HepG2 (cell line): ENCODE results near the gene EFNA2. TPM values are rescaled to one million over a fixed set of nuclear protein-coding genes. Genes with fewer than 3 reads are reported as not detected.
A peak's percentile ranks its signal among the peaks of the same experiment; 100 is the strongest.

Experiments used
- AGO1 ChIP-seq: fragments of 200-400 bp; formaldehyde crosslinking; IDR thresholded peaks from 2 replicates; pipeline ENCODE4 v1.6.1; 2017; ENCODE audit warnings: mild to moderate bottlenecking, low read depth, low read length, moderate library complexity; ENCODE audit not compliant: poor library complexity, severe bottlenecking
- AKAP8 ChIP-seq: sonication (generic); formaldehyde crosslinking; IDR thresholded peaks from 2 replicates; pipeline ENCODE4 v1.5.1; 2020; ENCODE audit warnings: mild to moderate bottlenecking, missing genetic modification reagents
- CAMTA2 ChIP-seq: sonication (generic); formaldehyde crosslinking; IDR thresholded peaks from 2 replicates; pipeline ENCODE4 v1.4.0; 2020; ENCODE audit warnings: mild to moderate bottlenecking, missing genetic modification reagents, borderline replicate concordance
- CHD2 ChIP-seq: IDR thresholded peaks from 2 replicates; pipeline ENCODE4 v1.6.1; 2011; ENCODE audit warnings: low read depth, low read length, improper control_type of control experiment
- DPF2 ChIP-seq: sonication (generic); formaldehyde crosslinking; IDR thresholded peaks from 2 replicates; pipeline ENCODE4 v1.4.0; 2020; ENCODE audit warnings: mild to moderate bottlenecking, low read depth, missing genetic modification reagents, borderline replicate concordance
- FOSL2 ChIP-seq: sonication (generic); formaldehyde crosslinking; IDR thresholded peaks from 2 replicates; pipeline ENCODE4 v1.4.0; 2020; ENCODE audit warnings: missing genetic modification reagents
- GLI4 ChIP-seq: sonication (generic); formaldehyde crosslinking; IDR thresholded peaks from 2 replicates; pipeline ENCODE4 v1.5.1; 2020; ENCODE audit warnings: missing genetic modification reagents, mild to moderate bottlenecking, moderate library complexity, borderline replicate concordance
- HCFC1 ChIP-seq: fragments of 150-350 bp; IDR thresholded peaks from 2 replicates; pipeline ENCODE4 v1.6.1; 2014; ENCODE audit warnings: low read depth, low read length
- NR2F2 ChIP-seq: IDR thresholded peaks from 2 replicates; pipeline ENCODE4 v1.6.1; 2012; ENCODE audit warnings: low read depth, inconsistent platforms, borderline replicate concordance
- SP4 ChIP-seq: sonication (generic); formaldehyde crosslinking; IDR thresholded peaks from 2 replicates; pipeline ENCODE4 v1.8.1; 2023; ENCODE audit warnings: mild to moderate bottlenecking, missing genetic modification reagents
- TFAP4 ChIP-seq: sonication (generic); IDR thresholded peaks from 2 replicates; pipeline ENCODE4 v1.6.1; 2016; ENCODE audit warnings: low read depth, borderline replicate concordance
- TFDP1 ChIP-seq: IDR thresholded peaks from 2 replicates; pipeline ENCODE4 v1.6.1; 2016; ENCODE audit warnings: missing compliant biosample characterization, missing genetic modification reagents, borderline replicate concordance
- ZBTB42 ChIP-seq: sonication (generic); formaldehyde crosslinking; IDR thresholded peaks from 2 replicates; pipeline ENCODE4 v1.5.0; 2020; ENCODE audit warnings: mild to moderate bottlenecking, missing genetic modification reagents
- ZFP36L2 ChIP-seq: sonication (generic); formaldehyde crosslinking; IDR thresholded peaks from 2 replicates; pipeline ENCODE4 v1.4.0; 2020; ENCODE audit warnings: missing genetic modification reagents
- ZNF17 ChIP-seq: sonication (generic); formaldehyde crosslinking; IDR thresholded peaks from 2 replicates; pipeline ENCODE4 v1.5.0; 2020; ENCODE audit warnings: mild to moderate bottlenecking, missing genetic modification reagents
- ZNF30 ChIP-seq: sonication (generic); formaldehyde crosslinking; IDR thresholded peaks from 2 replicates; pipeline ENCODE4 v1.5.0; 2020; ENCODE audit warnings: mild to moderate bottlenecking, missing genetic modification reagents
- ZNF331 ChIP-seq: sonication (generic); formaldehyde crosslinking; IDR thresholded peaks from 2 replicates; pipeline ENCODE4 v1.4.0; 2020; ENCODE audit warnings: missing genetic modification reagents
- ZNF468 ChIP-seq: sonication (generic); formaldehyde crosslinking; IDR thresholded peaks from 2 replicates; pipeline ENCODE4 v1.8.0; 2022; ENCODE audit warnings: mild to moderate bottlenecking, moderate library complexity, missing genetic modification reagents
- ZNF567 ChIP-seq: sonication (generic); formaldehyde crosslinking; IDR thresholded peaks from 2 replicates; pipeline ENCODE4 v1.8.1; 2023; ENCODE audit warnings: mild to moderate bottlenecking, missing genetic modification reagents, borderline replicate concordance
- ZNF816 ChIP-seq: sonication (generic); formaldehyde crosslinking; IDR thresholded peaks from 2 replicates; pipeline ENCODE4 v1.8.0; 2022; ENCODE audit warnings: missing genetic modification reagents, mild to moderate bottlenecking, borderline replicate concordance
- polyA plus RNA-seq, 8 experiments: library from polyadenylated mRNA; depleted of rRNA in 3 of 8; stranded (reverse) in 7 of 8; unstranded in 1 of 8; fragments of >200 nt; fragmentation: Illumina TruSeq in 4 of 8; extraction: Trizol in 4 of 8; gene quantifications; 2 replicates each; pipeline versions ENCODE4 v1.2.1 to v1.2.3, GENCODE V29; 2011 to 2016; ENCODE audit warnings: low read depth in 4 of 8, missing spikeins in 1 of 8, mixed read lengths in 1 of 8; ENCODE audit not compliant: insufficient read depth in 1 of 8
- total RNA-seq, 5 experiments: library from RNA; depleted of rRNA; stranded (reverse); fragments of >200 nt; fragmentation: Illumina TruSeq; extraction: Trizol; gene quantifications; 2 replicates each; pipeline ENCODE4 v1.2.3, GENCODE V29; 2016; ENCODE audit warnings: low read depth in 1 of 5
- TF ChIP-seq, protein P1 (sequence below): sonication (generic); formaldehyde crosslinking; IDR thresholded peaks from 2 replicates; pipeline ENCODE4 v1.9.0; 2021; ENCODE audit warnings: missing genetic modification reagents, borderline replicate concordance
- TF ChIP-seq, protein P2 (sequence below): sonication (generic); formaldehyde crosslinking; IDR thresholded peaks from 2 replicates; pipeline ENCODE4 v1.9.0; 2021; ENCODE audit warnings: missing genetic modification reagents, borderline replicate concordance

EFNA2 gene
- total and polyA plus RNA-seq, 2 of the 13 experiments (the other 11 are each of a cell fraction or from before 2014, with no cell fraction given) = 6.0 to 9.9 TPM

GRCh38 chr19:1290703-1291651, 5.3 kb downstream of the EFNA2 start (continued):
- TF ChIP-seq, protein P1, sequence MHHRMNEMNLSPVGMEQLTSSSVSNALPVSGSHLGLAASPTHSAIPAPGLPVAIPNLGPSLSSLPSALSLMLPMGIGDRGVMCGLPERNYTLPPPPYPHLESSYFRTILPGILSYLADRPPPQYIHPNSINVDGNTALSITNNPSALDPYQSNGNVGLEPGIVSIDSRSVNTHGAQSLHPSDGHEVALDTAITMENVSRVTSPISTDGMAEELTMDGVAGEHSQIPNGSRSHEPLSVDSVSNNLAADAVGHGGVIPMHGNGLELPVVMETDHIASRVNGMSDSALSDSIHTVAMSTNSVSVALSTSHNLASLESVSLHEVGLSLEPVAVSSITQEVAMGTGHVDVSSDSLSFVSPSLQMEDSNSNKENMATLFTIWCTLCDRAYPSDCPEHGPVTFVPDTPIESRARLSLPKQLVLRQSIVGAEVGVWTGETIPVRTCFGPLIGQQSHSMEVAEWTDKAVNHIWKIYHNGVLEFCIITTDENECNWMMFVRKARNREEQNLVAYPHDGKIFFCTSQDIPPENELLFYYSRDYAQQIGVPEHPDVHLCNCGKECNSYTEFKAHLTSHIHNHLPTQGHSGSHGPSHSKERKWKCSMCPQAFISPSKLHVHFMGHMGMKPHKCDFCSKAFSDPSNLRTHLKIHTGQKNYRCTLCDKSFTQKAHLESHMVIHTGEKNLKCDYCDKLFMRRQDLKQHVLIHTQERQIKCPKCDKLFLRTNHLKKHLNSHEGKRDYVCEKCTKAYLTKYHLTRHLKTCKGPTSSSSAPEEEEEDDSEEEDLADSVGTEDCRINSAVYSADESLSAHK (CRISPR knock-in tag) = no peak
- TF ChIP-seq ZBTB42 = no peak
- peak; percentile 85 for TF ChIP-seq TFAP4
- TF ChIP-seq FOSL2 (CRISPR knock-in tag) = peak; percentile 99
- TF ChIP-seq ZFP36L2 (CRISPR knock-in tag) = no peak; the same call in 1 of the 2 replicates
- TF ChIP-seq AKAP8 (CRISPR knock-in tag) = peak; percentile 88
- peak; percentile 34 for TF ChIP-seq SP4 (CRISPR knock-in tag)
- TF ChIP-seq HCFC1 = no peak
- no peak; the same call in 1 of the 2 replicates for TF ChIP-seq ZNF331 (CRISPR knock-in tag)
- TF ChIP-seq, protein P2, sequence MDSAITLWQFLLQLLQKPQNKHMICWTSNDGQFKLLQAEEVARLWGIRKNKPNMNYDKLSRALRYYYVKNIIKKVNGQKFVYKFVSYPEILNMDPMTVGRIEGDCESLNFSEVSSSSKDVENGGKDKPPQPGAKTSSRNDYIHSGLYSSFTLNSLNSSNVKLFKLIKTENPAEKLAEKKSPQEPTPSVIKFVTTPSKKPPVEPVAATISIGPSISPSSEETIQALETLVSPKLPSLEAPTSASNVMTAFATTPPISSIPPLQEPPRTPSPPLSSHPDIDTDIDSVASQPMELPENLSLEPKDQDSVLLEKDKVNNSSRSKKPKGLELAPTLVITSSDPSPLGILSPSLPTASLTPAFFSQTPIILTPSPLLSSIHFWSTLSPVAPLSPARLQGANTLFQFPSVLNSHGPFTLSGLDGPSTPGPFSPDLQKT (CRISPR knock-in tag) = no peak
- 0 out of 2 replicates have a peak, but pooled peaks have one; percentile 53 for TF ChIP-seq ZNF567 (CRISPR knock-in tag)
- TF ChIP-seq CHD2 = 0 out of 2 replicates have a peak, but pooled peaks have one; percentile 14
- TF ChIP-seq ZNF816 (CRISPR knock-in tag) = no peak
- no peak for TF ChIP-seq ZNF468
- TF ChIP-seq GLI4 (CRISPR knock-in tag) = peak; percentile 87; the same call in 1 of the 2 replicates
- TF ChIP-seq ZNF30 (CRISPR knock-in tag) = no peak
- TF ChIP-seq NR2F2 = peak; percentile 34; the same call in 1 of the 2 replicates
- TF ChIP-seq AGO1 = peak; percentile 59
- TF ChIP-seq CAMTA2 (CRISPR knock-in tag) = 0 out of 2 replicates have a peak, but pooled peaks have one; percentile 20
- peak; percentile 95 for TF ChIP-seq DPF2 (CRISPR knock-in tag)
- TF ChIP-seq ZNF17 (CRISPR knock-in tag) = no peak
- TF ChIP-seq TFDP1 (CRISPR knock-in tag) = peak; percentile 37; the same call in 1 of the 2 replicates
